ENCODE measurements around the gene PCCA.

Gene PCCA

DNA sequence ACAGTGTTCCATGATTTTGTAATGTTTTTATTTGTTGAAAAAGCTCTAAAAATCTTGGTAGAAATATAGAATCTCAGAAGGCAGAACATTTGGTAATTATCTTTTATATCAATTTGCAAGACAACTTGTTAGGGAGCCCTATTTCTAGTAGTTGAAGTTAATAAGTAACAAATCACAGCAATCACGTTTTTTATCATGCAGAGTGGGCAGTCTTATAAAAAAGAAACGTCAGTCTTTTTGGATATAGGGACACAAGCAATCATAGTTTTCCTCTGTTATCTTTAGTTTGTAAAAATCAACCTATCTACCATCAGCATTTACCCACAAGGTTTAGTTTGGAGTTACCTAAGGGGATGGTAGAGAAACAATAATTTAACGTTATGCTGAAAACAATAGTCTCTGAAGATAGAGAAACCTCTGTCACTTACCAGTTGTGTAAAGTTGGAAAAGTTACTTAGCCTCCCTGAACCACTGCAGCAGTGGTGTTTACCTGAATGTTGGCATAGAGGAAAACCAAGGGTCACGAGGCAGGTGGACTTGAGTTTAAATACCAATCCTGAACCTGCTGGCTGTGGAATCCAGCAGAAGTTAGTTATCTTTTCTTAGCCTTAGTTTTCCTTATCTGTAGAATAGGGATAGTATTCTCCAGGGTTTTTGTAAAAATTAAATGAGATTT, 306.9 kb downstream of the PCCA start:
- in situ Hi-C loops (cut with HindIII; ENCODE audit: low pct_ligation_motif_present, low sequenced_read_pairs), result no loop called here
- no peak overlapping the region for H3K27ac ChIP-seq
- H3K36me3 ChIP-seq (replicated peaks), result no peaks in the 10 kb centered on the region
- H3K4me3 ChIP-seq (ENCODE audit: low read depth, low read length), result no peak overlapping the region
- DNase-seq, result no peak
- no peaks in the 10 kb centered on the region for H3K27me3 ChIP-seq (replicated peaks)
- TF ChIP-seq, protein P1, sequence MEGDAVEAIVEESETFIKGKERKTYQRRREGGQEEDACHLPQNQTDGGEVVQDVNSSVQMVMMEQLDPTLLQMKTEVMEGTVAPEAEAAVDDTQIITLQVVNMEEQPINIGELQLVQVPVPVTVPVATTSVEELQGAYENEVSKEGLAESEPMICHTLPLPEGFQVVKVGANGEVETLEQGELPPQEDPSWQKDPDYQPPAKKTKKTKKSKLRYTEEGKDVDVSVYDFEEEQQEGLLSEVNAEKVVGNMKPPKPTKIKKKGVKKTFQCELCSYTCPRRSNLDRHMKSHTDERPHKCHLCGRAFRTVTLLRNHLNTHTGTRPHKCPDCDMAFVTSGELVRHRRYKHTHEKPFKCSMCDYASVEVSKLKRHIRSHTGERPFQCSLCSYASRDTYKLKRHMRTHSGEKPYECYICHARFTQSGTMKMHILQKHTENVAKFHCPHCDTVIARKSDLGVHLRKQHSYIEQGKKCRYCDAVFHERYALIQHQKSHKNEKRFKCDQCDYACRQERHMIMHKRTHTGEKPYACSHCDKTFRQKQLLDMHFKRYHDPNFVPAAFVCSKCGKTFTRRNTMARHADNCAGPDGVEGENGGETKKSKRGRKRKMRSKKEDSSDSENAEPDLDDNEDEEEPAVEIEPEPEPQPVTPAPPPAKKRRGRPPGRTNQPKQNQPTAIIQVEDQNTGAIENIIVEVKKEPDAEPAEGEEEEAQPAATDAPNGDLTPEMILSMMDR (IDR thresholded peaks at IDR 0.05; ENCODE audit: low read depth, low read length, missing control alignments), result no peak

DNA sequence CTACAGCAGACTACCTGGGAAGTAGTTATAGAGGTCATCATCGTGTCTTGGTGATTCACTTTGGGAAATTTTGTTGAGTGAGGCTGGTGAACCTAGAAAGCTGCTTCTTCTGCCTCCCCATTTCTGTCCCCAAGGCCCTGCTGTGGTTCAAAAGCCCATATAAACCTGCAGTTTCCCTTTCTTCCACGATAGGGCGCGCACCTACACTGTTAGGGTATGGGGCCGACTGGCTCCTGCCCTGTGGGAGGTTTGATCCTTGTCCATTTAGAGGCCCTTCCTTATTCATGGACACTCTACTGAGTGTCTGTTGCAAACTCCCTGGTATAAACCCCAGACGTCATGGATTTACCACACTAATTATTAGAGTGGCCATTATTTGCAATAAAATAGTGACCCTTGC, 307.9 kb downstream of the PCCA start:
- in situ Hi-C loops (cut with HindIII; ENCODE audit: low pct_ligation_motif_present, low sequenced_read_pairs), result no loop called here
- Histone ChIP-seq H3K27me3 (replicated peaks) (no peaks in the 10 kb centered on the region), H3K36me3 (replicated peaks) (no peaks in the 10 kb centered on the region), H3K4me3 (ENCODE audit: low read depth, low read length) (no peak overlapping the region), H3K27ac (no peak overlapping the region)
- TF ChIP-seq, protein P1 (IDR thresholded peaks at IDR 0.05; ENCODE audit: low read depth, low read length, missing control alignments), result no peak
- no peak for DNase-seq

- DNase-seq, result no peak
- in situ Hi-C loops (cut with HindIII; ENCODE audit: low pct_ligation_motif_present, low sequenced_read_pairs), result no loop called here
- no peaks in the 10 kb centered on the region for H3K27me3 ChIP-seq (replicated peaks)
- H3K4me3 ChIP-seq (ENCODE audit: low read depth, low read length), result no peak overlapping the region
- TF ChIP-seq, protein P1 (IDR thresholded peaks at IDR 0.05; ENCODE audit: low read depth, low read length, missing control alignments), result no peak
- H3K36me3 ChIP-seq (replicated peaks), result no peaks in the 10 kb centered on the region
- no peak overlapping the region for H3K27ac ChIP-seq
Measured at GRCh38 chr13:100397627-100398026, 308.7 kb downstream of the PCCA start.

DNA sequence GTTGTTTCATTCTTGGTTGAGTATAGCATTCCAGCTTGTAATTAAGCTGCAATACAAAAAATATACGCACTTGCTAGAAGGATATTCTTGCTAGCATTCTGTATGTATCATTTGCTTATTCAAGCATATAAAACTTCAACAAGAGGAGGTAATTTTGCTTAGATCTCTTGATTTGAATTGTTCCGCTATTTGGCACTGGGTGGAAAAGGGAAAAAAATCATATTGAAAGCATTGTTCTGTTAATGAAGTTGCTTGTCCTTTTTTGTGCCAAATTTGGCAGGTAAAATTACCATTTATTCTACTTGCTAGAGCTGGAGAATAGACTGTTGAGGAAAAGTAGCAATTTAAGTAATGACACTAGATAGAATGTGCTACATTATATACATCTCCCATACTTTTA, 309.5 kb downstream of the PCCA start:
- no peaks in the 10 kb centered on the region for H3K36me3 ChIP-seq (replicated peaks)
- H3K4me3 ChIP-seq (ENCODE audit: low read depth, low read length), result no peak overlapping the region
- in situ Hi-C loops (cut with HindIII; ENCODE audit: low pct_ligation_motif_present, low sequenced_read_pairs), result no loop called here
- TF ChIP-seq, protein P1 (IDR thresholded peaks at IDR 0.05; ENCODE audit: low read depth, low read length, missing control alignments), result no peak
- no peak for DNase-seq
- H3K27ac ChIP-seq, result no peak overlapping the region
- no peaks in the 10 kb centered on the region for H3K27me3 ChIP-seq (replicated peaks)

DNA sequence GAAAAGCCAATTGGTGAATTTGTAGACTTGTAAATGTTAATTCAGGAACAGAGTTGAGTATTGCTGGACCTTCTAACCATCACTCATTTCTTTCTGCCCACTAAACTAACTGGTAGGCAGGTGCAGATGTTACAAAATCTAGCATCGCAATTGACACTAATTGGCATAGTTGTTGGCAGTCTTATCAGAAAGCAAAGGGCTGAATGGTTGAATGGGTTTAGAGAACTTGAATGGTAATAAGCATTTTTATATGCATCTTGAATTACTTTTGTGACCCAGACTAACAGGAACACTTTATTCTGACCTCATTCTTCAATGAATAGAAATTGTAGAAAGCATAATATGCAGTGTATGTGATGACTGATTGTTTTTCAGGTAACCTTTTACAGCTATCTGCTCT, 310.6 kb downstream of the PCCA start:
- Histone ChIP-seq H3K27ac (no peak overlapping the region), H3K4me3 (ENCODE audit: low read depth, low read length) (no peak overlapping the region), H3K36me3 (replicated peaks) (no peaks in the 10 kb centered on the region), H3K27me3 (replicated peaks) (no peaks in the 10 kb centered on the region)
- in situ Hi-C loops (cut with HindIII; ENCODE audit: low pct_ligation_motif_present, low sequenced_read_pairs), result no loop called here
- TF ChIP-seq, protein P1 (IDR thresholded peaks at IDR 0.05; ENCODE audit: low read depth, low read length, missing control alignments), result no peak
- no peak for DNase-seq

DNA sequence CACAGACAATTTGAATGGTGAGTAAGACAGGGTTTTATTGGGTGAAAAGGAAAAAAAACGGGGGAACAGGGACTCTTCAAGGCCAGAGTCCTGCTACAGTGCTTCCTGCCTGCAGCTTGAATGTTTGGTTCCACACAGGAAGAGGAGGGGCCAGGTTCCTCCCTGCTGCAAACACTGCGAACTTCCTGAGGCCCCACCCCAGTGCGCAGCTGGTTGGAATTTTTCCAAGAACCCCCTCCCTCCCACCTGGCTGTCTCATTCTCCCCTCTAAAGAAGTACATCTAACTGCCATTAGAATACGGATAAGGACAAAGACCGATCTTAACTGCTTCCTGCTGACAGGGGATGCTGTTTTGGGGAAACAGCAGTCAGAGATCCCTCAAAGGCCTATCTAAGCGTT, 314.8 kb downstream of the PCCA start:
- Histone ChIP-seq H3K27me3 (replicated peaks) (no peaks in the 10 kb centered on the region), H3K36me3 (replicated peaks) (no peaks in the 10 kb centered on the region), H3K27ac (no peak overlapping the region), H3K4me3 (ENCODE audit: low read depth, low read length) (no peak overlapping the region)
- in situ Hi-C loops (cut with HindIII; ENCODE audit: low pct_ligation_motif_present, low sequenced_read_pairs), result no loop called here
- no peak for DNase-seq
- TF ChIP-seq, protein P1 (IDR thresholded peaks at IDR 0.05; ENCODE audit: low read depth, low read length, missing control alignments), result no peak

Data from brain microvascular endothelial cell (primary cell).